Measurements from ENCODE around the gene PKNOX2.

Gene PKNOX2

GRCh38 chr11:125171974-125172373 lies 7.4 kb downstream of the PKNOX2 start:
- DNase-seq (ENCODE audit: low read depth, low spot score), result no peak

- DNase-seq (ENCODE audit: low read depth, low spot score), result no peak
These were observed 8.5 kb downstream of the PKNOX2 start for GRCh38 chr11:125173027-125173426.

- DNase-seq (ENCODE audit: low read depth, low spot score), result no peak
These were observed 9.0 kb downstream of the PKNOX2 start for GRCh38 chr11:125173556-125173955.

GRCh38 chr11:125174057-125174456 lies 9.5 kb downstream of the PKNOX2 start:
- DNase-seq (ENCODE audit: low read depth, low spot score), result no peak

- no peak for DNase-seq (ENCODE audit: low read depth, low spot score)
These were observed 10.1 kb downstream of the PKNOX2 start for GRCh38 chr11:125174686-125175085.

- DNase-seq (ENCODE audit: low read depth, low spot score), result no peak
These were observed 10.6 kb downstream of the PKNOX2 start for GRCh38 chr11:125175166-125175565.

GRCh38 chr11:125175896-125176575 lies 11.5 kb downstream of the PKNOX2 start:
- no peak for DNase-seq (ENCODE audit: low read depth, low spot score)

- DNase-seq (ENCODE audit: low read depth, low spot score), result no peak
These were observed 12.3 kb downstream of the PKNOX2 start for GRCh38 chr11:125176866-125177265.

GRCh38 chr11:125177543-125177942 lies 13.0 kb downstream of the PKNOX2 start:
- DNase-seq (ENCODE audit: low read depth, low spot score), result no peak

- no peak for DNase-seq (ENCODE audit: low read depth, low spot score)
These were observed 14.8 kb downstream of the PKNOX2 start for GRCh38 chr11:125179346-125179745.

GRCh38 chr11:125179895-125180294 lies 15.3 kb downstream of the PKNOX2 start:
- DNase-seq (ENCODE audit: low read depth, low spot score), result no peak

GRCh38 chr11:125180413-125181305 lies 16.1 kb downstream of the PKNOX2 start:
- no peak for DNase-seq (ENCODE audit: low read depth, low spot score)

- no peak for DNase-seq (ENCODE audit: low read depth, low spot score)
These were observed 18.0 kb downstream of the PKNOX2 start for GRCh38 chr11:125182573-125182972.

GRCh38 chr11:125183641-125184040 lies 19.1 kb downstream of the PKNOX2 start:
- DNase-seq (ENCODE audit: low read depth, low spot score), result no peak

GRCh38 chr11:125188021-125188420 lies 23.5 kb downstream of the PKNOX2 start:
- DNase-seq (ENCODE audit: low read depth, low spot score), result no peak

- DNase-seq (ENCODE audit: low read depth, low spot score), result no peak
These were observed 26.0 kb downstream of the PKNOX2 start for GRCh38 chr11:125190566-125190965.

- no peak for DNase-seq (ENCODE audit: low read depth, low spot score)
These were observed 27.6 kb downstream of the PKNOX2 start for GRCh38 chr11:125192183-125192582.

- no peak for DNase-seq (ENCODE audit: low read depth, low spot score)
These were observed 28.3 kb downstream of the PKNOX2 start for GRCh38 chr11:125192717-125193415.

- no peak for DNase-seq (ENCODE audit: low read depth, low spot score)
These were observed 28.8 kb downstream of the PKNOX2 start for GRCh38 chr11:125193416-125193726.

GRCh38 chr11:125193841-125194240 lies 29.3 kb downstream of the PKNOX2 start:
- no peak for DNase-seq (ENCODE audit: low read depth, low spot score)

- no peak for DNase-seq (ENCODE audit: low read depth, low spot score)
These were observed 35.4 kb downstream of the PKNOX2 start for GRCh38 chr11:125199915-125200314.

GRCh38 chr11:125200441-125200840 lies 35.9 kb downstream of the PKNOX2 start:
- no peak for DNase-seq (ENCODE audit: low read depth, low spot score)

Data from activated CD4-positive, CD25-positive, alpha-beta regulatory T cell treated with anti-CD3 and anti-CD28 coated beads, Interleukin-2, amount 50 U/mL, for 16 hours (primary cell).